ENCODE measurements around the gene INTU.

DNA sequence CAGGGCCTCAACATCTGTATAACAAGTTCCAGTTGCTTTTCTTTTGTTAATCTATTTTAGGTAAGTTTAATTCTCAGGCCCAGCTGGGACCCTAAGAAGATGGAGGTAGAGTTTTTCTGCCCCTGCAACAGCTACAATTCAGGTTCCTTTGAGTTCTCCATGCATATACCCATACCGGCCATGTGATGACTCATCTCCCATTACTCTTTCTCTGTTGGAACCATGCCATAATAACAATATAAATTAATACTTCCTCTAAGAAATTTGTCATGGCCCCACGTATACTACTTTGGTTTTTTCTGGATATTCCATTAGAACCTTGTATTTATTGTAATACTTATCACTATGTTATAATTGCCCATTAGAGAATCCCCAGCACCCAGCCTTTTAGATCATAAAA is 1.3 kb upstream of the INTU start:
- TF ChIP-seq, protein P1, sequence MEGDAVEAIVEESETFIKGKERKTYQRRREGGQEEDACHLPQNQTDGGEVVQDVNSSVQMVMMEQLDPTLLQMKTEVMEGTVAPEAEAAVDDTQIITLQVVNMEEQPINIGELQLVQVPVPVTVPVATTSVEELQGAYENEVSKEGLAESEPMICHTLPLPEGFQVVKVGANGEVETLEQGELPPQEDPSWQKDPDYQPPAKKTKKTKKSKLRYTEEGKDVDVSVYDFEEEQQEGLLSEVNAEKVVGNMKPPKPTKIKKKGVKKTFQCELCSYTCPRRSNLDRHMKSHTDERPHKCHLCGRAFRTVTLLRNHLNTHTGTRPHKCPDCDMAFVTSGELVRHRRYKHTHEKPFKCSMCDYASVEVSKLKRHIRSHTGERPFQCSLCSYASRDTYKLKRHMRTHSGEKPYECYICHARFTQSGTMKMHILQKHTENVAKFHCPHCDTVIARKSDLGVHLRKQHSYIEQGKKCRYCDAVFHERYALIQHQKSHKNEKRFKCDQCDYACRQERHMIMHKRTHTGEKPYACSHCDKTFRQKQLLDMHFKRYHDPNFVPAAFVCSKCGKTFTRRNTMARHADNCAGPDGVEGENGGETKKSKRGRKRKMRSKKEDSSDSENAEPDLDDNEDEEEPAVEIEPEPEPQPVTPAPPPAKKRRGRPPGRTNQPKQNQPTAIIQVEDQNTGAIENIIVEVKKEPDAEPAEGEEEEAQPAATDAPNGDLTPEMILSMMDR (tag by site-specific recombination; IDR thresholded peaks at IDR 0.05): no peak
- TF ChIP-seq, protein P2, sequence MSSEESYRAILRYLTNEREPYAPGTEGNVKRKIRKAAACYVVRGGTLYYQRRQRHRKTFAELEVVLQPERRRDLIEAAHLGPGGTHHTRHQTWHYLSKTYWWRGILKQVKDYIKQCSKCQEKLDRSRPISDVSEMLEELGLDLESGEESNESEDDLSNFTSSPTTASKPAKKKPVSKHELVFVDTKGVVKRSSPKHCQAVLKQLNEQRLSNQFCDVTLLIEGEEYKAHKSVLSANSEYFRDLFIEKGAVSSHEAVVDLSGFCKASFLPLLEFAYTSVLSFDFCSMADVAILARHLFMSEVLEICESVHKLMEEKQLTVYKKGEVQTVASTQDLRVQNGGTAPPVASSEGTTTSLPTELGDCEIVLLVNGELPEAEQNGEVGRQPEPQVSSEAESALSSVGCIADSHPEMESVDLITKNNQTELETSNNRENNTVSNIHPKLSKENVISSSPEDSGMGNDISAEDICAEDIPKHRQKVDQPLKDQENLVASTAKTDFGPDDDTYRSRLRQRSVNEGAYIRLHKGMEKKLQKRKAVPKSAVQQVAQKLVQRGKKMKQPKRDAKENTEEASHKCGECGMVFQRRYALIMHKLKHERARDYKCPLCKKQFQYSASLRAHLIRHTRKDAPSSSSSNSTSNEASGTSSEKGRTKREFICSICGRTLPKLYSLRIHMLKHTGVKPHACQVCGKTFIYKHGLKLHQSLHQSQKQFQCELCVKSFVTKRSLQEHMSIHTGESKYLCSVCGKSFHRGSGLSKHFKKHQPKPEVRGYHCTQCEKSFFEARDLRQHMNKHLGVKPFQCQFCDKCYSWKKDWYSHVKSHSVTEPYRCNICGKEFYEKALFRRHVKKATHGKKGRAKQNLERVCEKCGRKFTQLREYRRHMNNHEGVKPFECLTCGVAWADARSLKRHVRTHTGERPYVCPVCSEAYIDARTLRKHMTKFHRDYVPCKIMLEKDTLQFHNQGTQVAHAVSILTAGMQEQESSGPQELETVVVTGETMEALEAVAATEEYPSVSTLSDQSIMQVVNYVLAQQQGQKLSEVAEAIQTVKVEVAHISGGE (tag by site-specific recombination; conservative IDR thresholded peaks at IDR 0.05; ENCODE audit: low read depth): no peak
- TF ChIP-seq ZNF600 (tag by site-specific recombination; IDR thresholded peaks at IDR 0.05) (no peak), ZNF670 (tag by site-specific recombination; IDR thresholded peaks at IDR 0.05; ENCODE audit: low read depth) (no peak), ZNF416 (tag by site-specific recombination; IDR thresholded peaks at IDR 0.05) (no peak), ZNF274 (IDR thresholded peaks at IDR 0.05; ENCODE audit: low read length) (no peak), ZNF274 (tag by site-specific recombination; IDR thresholded peaks at IDR 0.05; ENCODE audit: borderline replicate concordance) (no peak), SP3 (tag by site-specific recombination; IDR thresholded peaks at IDR 0.05) (no peak), OSR2 (tag by site-specific recombination; IDR thresholded peaks at IDR 0.05) (no peak), ZNF223 (tag by site-specific recombination; IDR thresholded peaks at IDR 0.05) (no peak)
- TF ChIP-seq, protein P3, sequence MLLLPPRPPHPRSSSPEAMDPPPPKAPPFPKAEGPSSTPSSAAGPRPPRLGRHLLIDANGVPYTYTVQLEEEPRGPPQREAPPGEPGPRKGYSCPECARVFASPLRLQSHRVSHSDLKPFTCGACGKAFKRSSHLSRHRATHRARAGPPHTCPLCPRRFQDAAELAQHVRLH (tag by site-specific recombination; IDR thresholded peaks at IDR 0.05): no peak
- TF ChIP-seq, protein P4, sequence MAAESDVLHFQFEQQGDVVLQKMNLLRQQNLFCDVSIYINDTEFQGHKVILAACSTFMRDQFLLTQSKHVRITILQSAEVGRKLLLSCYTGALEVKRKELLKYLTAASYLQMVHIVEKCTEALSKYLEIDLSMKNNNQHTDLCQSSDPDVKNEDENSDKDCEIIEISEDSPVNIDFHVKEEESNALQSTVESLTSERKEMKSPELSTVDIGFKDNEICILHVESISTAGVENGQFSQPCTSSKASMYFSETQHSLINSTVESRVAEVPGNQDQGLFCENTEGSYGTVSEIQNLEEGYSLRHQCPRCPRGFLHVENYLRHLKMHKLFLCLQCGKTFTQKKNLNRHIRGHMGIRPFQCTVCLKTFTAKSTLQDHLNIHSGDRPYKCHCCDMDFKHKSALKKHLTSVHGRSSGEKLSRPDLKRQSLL (tag by site-specific recombination; IDR thresholded peaks at IDR 0.05): no peak
- TF ChIP-seq, protein P5, sequence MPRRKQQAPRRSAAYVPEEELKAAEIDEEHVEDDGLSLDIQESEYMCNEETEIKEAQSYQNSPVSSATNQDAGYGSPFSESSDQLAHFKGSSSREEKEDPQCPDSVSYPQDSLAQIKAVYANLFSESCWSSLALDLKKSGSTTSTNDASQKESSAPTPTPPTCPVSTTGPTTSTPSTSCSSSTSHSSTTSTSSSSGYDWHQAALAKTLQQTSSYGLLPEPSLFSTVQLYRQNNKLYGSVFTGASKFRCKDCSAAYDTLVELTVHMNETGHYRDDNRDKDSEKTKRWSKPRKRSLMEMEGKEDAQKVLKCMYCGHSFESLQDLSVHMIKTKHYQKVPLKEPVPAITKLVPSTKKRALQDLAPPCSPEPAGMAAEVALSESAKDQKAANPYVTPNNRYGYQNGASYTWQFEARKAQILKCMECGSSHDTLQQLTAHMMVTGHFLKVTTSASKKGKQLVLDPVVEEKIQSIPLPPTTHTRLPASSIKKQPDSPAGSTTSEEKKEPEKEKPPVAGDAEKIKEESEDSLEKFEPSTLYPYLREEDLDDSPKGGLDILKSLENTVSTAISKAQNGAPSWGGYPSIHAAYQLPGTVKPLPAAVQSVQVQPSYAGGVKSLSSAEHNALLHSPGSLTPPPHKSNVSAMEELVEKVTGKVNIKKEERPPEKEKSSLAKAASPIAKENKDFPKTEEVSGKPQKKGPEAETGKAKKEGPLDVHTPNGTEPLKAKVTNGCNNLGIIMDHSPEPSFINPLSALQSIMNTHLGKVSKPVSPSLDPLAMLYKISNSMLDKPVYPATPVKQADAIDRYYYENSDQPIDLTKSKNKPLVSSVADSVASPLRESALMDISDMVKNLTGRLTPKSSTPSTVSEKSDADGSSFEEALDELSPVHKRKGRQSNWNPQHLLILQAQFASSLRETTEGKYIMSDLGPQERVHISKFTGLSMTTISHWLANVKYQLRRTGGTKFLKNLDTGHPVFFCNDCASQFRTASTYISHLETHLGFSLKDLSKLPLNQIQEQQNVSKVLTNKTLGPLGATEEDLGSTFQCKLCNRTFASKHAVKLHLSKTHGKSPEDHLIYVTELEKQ (tag by site-specific recombination; IDR thresholded peaks at IDR 0.05; ENCODE audit: borderline replicate concordance): no peak
- TF ChIP-seq, protein P6, sequence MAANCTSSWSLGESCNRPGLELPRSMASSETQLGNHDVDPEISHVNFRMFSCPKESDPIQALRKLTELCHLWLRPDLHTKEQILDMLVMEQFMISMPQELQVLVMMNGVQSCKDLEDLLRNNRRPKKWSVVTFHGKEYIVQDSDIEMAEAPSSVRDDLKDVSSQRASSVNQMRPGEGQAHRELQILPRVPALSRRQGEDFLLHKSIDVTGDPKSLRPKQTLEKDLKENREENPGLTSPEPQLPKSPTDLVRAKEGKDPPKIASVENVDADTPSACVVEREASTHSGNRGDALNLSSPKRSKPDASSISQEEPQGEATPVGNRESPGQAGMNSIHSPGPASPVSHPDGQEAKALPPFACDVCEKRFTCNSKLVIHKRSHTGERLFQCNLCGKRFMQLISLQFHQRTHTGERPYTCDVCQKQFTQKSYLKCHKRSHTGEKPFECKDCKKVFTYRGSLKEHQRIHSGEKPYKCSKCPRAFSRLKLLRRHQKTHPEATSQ (tag by site-specific recombination; IDR thresholded peaks at IDR 0.05): no peak

All from HEK293 (cell line).